PFSK-1 (cell line): ENCODE measurements around the gene NKAIN2.

Experiments used
- FOXP2 ChIP-seq: optimal IDR thresholded peaks from 2 replicates; pipeline ENCODE3; 2011; ENCODE audit warnings: borderline replicate concordance, control low read depth, inconsistent platforms; ENCODE audit not compliant: insufficient read depth; ENCODE audit errors: extremely low read length, extremely low read depth
- POLR2AphosphoS5 ChIP-seq: IDR thresholded peaks from 2 replicates; pipeline ENCODE4 v1.6.1; 2012; ENCODE audit warnings: low read depth, mild to moderate bottlenecking, control low read depth, low read length, moderate library complexity
- REST ChIP-seq, 2 experiments: IDR thresholded peaks; 2 replicates each; pipeline versions ENCODE4 v1.6.1 to v1.8.0; 2011 to 2012; ENCODE audit warnings: low read depth in 2 of 2, low read length in 2 of 2, control low read depth in 1 of 2, inconsistent platforms in 1 of 2, mild to moderate bottlenecking in 1 of 2, moderate library complexity in 1 of 2; ENCODE audit not compliant: insufficient read depth in 1 of 2
- SIN3A ChIP-seq: IDR thresholded peaks from 2 replicates; pipeline ENCODE4 v1.6.1; 2012; ENCODE audit warnings: mild to moderate bottlenecking, low read length, moderate library complexity, borderline replicate concordance; ENCODE audit not compliant: insufficient read depth
- TAF1 ChIP-seq: IDR thresholded peaks from 2 replicates; pipeline ENCODE4 v1.6.1; 2012; ENCODE audit warnings: low read length, control low read depth, borderline replicate concordance; ENCODE audit not compliant: insufficient read depth

NKAIN2 gene

GRCh38 chr6:123896869-123897268 lies 93.2 kb downstream of the NKAIN2 start:
- TF ChIP-seq POLR2AphosphoS5, result no peak

- no peak for TF ChIP-seq REST (IDR thresholded peaks at IDR 0.05; ENCODE audit: insufficient read depth in 1 of 2, low read depth in 2 of 2, low read length in 2 of 2)
- TF ChIP-seq FOXP2, result no peak
- TF ChIP-seq POLR2AphosphoS5, result no peak
- no peak for TF ChIP-seq TAF1
- no peak for TF ChIP-seq SIN3A
Measured at GRCh38 chr6:123897965-123898364, 94.3 kb downstream of the NKAIN2 start.

- no peak for TF ChIP-seq REST (IDR thresholded peaks at IDR 0.05; ENCODE audit: insufficient read depth in 1 of 2, low read depth in 2 of 2, low read length in 2 of 2)
- no peak for TF ChIP-seq TAF1
- no peak for TF ChIP-seq FOXP2
- TF ChIP-seq POLR2AphosphoS5, result no peak
- TF ChIP-seq SIN3A, result no peak
Measured at GRCh38 chr6:123898665-123899064, 95.0 kb downstream of the NKAIN2 start.

GRCh38 chr6:123899745-123900144 lies 96.1 kb downstream of the NKAIN2 start:
- TF ChIP-seq REST (IDR thresholded peaks at IDR 0.05; ENCODE audit: insufficient read depth in 1 of 2, low read depth in 2 of 2, low read length in 2 of 2) (no peak), SIN3A (no peak), TAF1 (no peak), FOXP2 (no peak)

GRCh38 chr6:123901436-123901835 lies 97.8 kb downstream of the NKAIN2 start:
- TF ChIP-seq SIN3A, result no peak
- no peak for TF ChIP-seq TAF1
- no peak for TF ChIP-seq POLR2AphosphoS5
- TF ChIP-seq FOXP2, result no peak
- no peak for TF ChIP-seq REST (IDR thresholded peaks at IDR 0.05; ENCODE audit: insufficient read depth in 1 of 2, low read depth in 2 of 2, low read length in 2 of 2)
